Mammary epithelial cell (primary cell): Measurements from ENCODE around the gene STK33.

Source experiments
- EZH2 ChIP-seq: IDR thresholded peaks from 2 replicates; pipeline ENCODE4 v1.6.1; 2012; ENCODE audit warnings: low read length, inconsistent platforms, borderline replicate concordance
- TF ChIP-seq, protein P1 (sequence below), 2 donors: IDR thresholded peaks in 1 of 2; conservative IDR thresholded peaks in 1 of 2; 2 replicates each; pipeline ENCODE4 v1.5.1; 2011 to 2012; ENCODE audit warnings: inconsistent platforms in 2 of 2, low read length in 2 of 2, mild to moderate bottlenecking in 2 of 2, control low read depth in 1 of 2, low read depth in 1 of 2; ENCODE audit not compliant: insufficient read depth in 1 of 2; ENCODE audit errors: extremely low read depth in 1 of 2

DNA sequence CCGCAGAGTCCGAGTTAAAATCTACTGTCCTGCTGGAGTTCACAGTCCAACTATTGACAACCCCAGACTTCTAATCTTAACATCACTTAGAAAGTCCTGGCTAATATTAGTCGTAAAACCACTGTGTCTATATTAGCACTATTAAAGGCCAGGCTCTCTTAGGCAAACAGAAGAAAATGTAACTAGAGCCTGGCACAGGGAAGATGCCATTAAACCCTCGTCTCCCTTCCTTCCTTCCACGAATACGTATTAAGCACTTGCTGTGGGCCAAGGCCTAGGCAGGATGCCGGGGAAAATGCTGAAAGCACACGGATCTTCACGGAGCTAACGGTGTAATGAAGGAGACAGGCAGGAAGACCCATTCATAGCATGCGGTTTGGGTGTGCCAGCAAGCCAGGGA lies 248.8 kb downstream of the STK33 start:
- TF ChIP-seq, protein P1, sequence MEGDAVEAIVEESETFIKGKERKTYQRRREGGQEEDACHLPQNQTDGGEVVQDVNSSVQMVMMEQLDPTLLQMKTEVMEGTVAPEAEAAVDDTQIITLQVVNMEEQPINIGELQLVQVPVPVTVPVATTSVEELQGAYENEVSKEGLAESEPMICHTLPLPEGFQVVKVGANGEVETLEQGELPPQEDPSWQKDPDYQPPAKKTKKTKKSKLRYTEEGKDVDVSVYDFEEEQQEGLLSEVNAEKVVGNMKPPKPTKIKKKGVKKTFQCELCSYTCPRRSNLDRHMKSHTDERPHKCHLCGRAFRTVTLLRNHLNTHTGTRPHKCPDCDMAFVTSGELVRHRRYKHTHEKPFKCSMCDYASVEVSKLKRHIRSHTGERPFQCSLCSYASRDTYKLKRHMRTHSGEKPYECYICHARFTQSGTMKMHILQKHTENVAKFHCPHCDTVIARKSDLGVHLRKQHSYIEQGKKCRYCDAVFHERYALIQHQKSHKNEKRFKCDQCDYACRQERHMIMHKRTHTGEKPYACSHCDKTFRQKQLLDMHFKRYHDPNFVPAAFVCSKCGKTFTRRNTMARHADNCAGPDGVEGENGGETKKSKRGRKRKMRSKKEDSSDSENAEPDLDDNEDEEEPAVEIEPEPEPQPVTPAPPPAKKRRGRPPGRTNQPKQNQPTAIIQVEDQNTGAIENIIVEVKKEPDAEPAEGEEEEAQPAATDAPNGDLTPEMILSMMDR (conservative IDR thresholded peaks at IDR 0.05 in 1 of 2, IDR thresholded peaks at IDR 0.05 in 1 of 2; ENCODE audit: extremely low read depth in 1 of 2, insufficient read depth in 1 of 2, low read depth in 1 of 2, low read length in 2 of 2): no peak
- no peak for TF ChIP-seq EZH2
